ENCODE measurements around the gene PGBD5.

PGBD5 gene

DNA sequence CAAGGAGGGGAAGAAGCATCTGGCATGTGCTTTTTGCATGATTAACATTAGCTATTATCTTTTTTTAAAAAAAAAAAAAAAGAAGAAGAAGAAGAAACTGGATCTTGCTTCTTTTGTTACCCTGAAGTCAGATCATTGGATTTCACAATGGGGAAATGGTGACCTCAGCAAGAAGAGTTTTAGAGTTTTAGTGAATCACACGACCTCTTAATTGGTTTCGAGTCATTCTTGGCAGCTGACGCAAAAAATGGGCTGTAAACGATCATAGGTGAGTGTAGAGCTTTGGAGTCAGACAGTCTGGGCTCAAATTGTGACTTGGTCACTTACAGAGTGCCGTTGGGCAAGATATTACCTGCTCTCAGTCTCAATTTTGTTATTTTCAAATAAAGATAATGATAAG is 33.3 kb upstream of the PGBD5 start:
- 55% methylated on average over 4 of the region's 5 CpGs for WGBS

DNA sequence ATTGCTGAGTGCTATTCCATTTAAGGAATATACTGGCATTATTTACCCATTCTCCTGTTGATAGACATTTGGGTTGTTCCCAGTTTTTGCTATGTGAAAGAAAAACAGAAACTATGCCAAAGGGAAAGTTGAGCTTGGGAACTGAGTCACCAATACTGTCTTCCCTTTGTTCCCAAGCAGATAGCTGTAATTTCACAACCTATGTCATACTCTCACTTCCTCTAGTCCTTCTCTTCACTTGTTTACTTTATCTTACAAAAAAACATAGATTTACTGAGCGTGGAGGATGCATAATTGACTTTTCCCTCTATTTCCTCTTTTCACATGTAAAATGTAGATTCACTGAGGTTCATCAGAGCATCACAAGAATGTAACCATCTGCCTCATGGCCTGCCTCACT is 32.4 kb upstream of the PGBD5 start:
- Histone ChIP-seq H3K9me3 (ENCODE audit: control insufficient read depth, low read length) (no peaks in the 10 kb centered on the region), H4K8ac (ENCODE audit: low read length) (no peak overlapping the region), H3K79me1 (replicated peaks; ENCODE audit: low read length, poor library complexity, severe bottlenecking) (no peaks in the 10 kb centered on the region), H2BK120ac (ENCODE audit: low read depth, low read length) (no peak overlapping the region), H3K4me3 (ENCODE audit: insufficient read depth in 1 of 2, low read depth in 1 of 2, low read length in 2 of 2) (no peak overlapping the region), H3K36me3 (ENCODE audit: control insufficient read depth in 1 of 2, insufficient read depth in 2 of 2, low read depth in 1 of 2, low read length in 2 of 2) (no peaks in the 10 kb centered on the region), H2BK15ac (ENCODE audit: low read depth, poor library complexity, severe bottlenecking) (no peak overlapping the region), H2BK5ac (ENCODE audit: low read depth, low read length, poor library complexity, severe bottlenecking) (no peak overlapping the region), H3K4me2 (ENCODE audit: low read length, poor library complexity, severe bottlenecking) (no peak overlapping the region), H2AK5ac (ENCODE audit: low read length, severe bottlenecking) (no peak overlapping the region), H3K27me3 (ENCODE audit: control insufficient read depth in 1 of 2, insufficient read depth in 1 of 2, low read length in 2 of 2) (no peaks in the 10 kb centered on the region), H3K23ac (ENCODE audit: low read length in 2 of 2) (no peak overlapping the region), H3K4ac (ENCODE audit: low read depth in 1 of 2, low read length in 2 of 2) (no peak overlapping the region), H3K14ac (ENCODE audit: low read length in 2 of 2) (no peak overlapping the region), H3K18ac (ENCODE audit: low read depth in 1 of 2, low read length in 2 of 2) (no peak overlapping the region), H2BK12ac (ENCODE audit: low read length in 2 of 2) (no peak overlapping the region), H3K4me1 (ENCODE audit: control insufficient read depth, insufficient read depth, low read depth, low read length) (no peaks in the 10 kb centered on the region), H3K27ac (ENCODE audit: low read length, poor library complexity, severe bottlenecking) (no peak overlapping the region), H4K91ac (ENCODE audit: low read length) (no peak overlapping the region), H2AFZ (ENCODE audit: low read depth, low read length) (no peak overlapping the region), H3K9ac (ENCODE audit: low read length) (peak overlapping the region; percentile 34)
- 24% methylated on average over 1 of the region's 1 CpG for WGBS
- peak; percentile 33 for DNase-seq

More for the DNA sequence above, 33.3 kb upstream of the PGBD5 start:
- H3K23ac ChIP-seq (ENCODE audit: low read length in 2 of 2): no peak overlapping the region
- no peak overlapping the region for H2AK5ac ChIP-seq (ENCODE audit: low read length, severe bottlenecking)
- H2BK12ac ChIP-seq (ENCODE audit: low read length in 2 of 2): no peak overlapping the region
- H3K4me1 ChIP-seq (ENCODE audit: control insufficient read depth, insufficient read depth, low read depth, low read length): no peaks in the 10 kb centered on the region
- no peaks in the 10 kb centered on the region for H3K79me1 ChIP-seq (replicated peaks; ENCODE audit: low read length, poor library complexity, severe bottlenecking)
- peak overlapping the region; percentile 34 for H3K9ac ChIP-seq (ENCODE audit: low read length)
- no peaks in the 10 kb centered on the region for H3K9me3 ChIP-seq (ENCODE audit: control insufficient read depth, low read length)
- no peak overlapping the region for H3K27ac ChIP-seq (ENCODE audit: low read length, poor library complexity, severe bottlenecking)
- no peaks in the 10 kb centered on the region for H3K36me3 ChIP-seq (ENCODE audit: control insufficient read depth in 1 of 2, insufficient read depth in 2 of 2, low read depth in 1 of 2, low read length in 2 of 2)
- H3K4me2 ChIP-seq (ENCODE audit: low read length, poor library complexity, severe bottlenecking): no peak overlapping the region
- no peak overlapping the region for H2AFZ ChIP-seq (ENCODE audit: low read depth, low read length)
- H3K14ac ChIP-seq (ENCODE audit: low read length in 2 of 2): no peak overlapping the region
- DNase-seq: peak; percentile 48
- no peak overlapping the region for H2BK15ac ChIP-seq (ENCODE audit: low read depth, poor library complexity, severe bottlenecking)
- H2BK5ac ChIP-seq (ENCODE audit: low read depth, low read length, poor library complexity, severe bottlenecking): no peak overlapping the region
- H3K27me3 ChIP-seq (ENCODE audit: control insufficient read depth in 1 of 2, insufficient read depth in 1 of 2, low read length in 2 of 2): no peaks in the 10 kb centered on the region
- H3K18ac ChIP-seq (ENCODE audit: low read depth in 1 of 2, low read length in 2 of 2): no peak overlapping the region
- no peak overlapping the region for H3K4ac ChIP-seq (ENCODE audit: low read depth in 1 of 2, low read length in 2 of 2)
- H2BK120ac ChIP-seq (ENCODE audit: low read depth, low read length): no peak overlapping the region
- H4K8ac ChIP-seq (ENCODE audit: low read length): no peak overlapping the region
- no peak overlapping the region for H3K4me3 ChIP-seq (ENCODE audit: insufficient read depth in 1 of 2, low read depth in 1 of 2, low read length in 2 of 2)
- H4K91ac ChIP-seq (ENCODE audit: low read length): no peak overlapping the region

DNA sequence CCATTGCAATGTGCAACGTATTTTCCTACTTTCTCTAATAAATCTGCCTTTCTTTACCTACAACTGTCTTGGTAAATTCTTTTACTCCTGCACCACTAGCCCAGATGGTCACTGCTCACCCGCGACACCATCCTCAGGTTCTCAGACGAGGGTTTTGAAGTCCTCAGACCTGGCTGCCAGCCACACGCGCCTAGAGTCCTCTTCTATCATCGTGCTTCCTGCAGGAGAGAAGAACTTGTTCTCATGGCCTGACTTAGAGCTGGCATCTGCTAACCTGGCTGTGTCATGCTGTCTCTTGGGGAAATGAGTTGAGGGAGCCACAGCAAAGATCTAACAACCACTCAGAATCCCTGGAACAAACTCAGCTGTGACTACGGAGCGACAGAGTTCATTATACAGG is 30.3 kb upstream of the PGBD5 start:
- Histone ChIP-seq H3K18ac (ENCODE audit: low read depth in 1 of 2, low read length in 2 of 2) (no peak overlapping the region), H3K27ac (ENCODE audit: low read length, poor library complexity, severe bottlenecking) (no peak overlapping the region), H3K36me3 (ENCODE audit: control insufficient read depth in 1 of 2, insufficient read depth in 2 of 2, low read depth in 1 of 2, low read length in 2 of 2) (no peaks in the 10 kb centered on the region), H2BK120ac (ENCODE audit: low read depth, low read length) (no peak overlapping the region), H3K4me2 (ENCODE audit: low read length, poor library complexity, severe bottlenecking) (no peak overlapping the region), H3K4me1 (ENCODE audit: control insufficient read depth, insufficient read depth, low read depth, low read length) (no peaks in the 10 kb centered on the region), H4K91ac (ENCODE audit: low read length) (no peak overlapping the region), H3K27me3 (ENCODE audit: control insufficient read depth in 1 of 2, insufficient read depth in 1 of 2, low read length in 2 of 2) (no peaks in the 10 kb centered on the region), H4K8ac (ENCODE audit: low read length) (no peak overlapping the region), H3K79me1 (replicated peaks; ENCODE audit: low read length, poor library complexity, severe bottlenecking) (no peaks in the 10 kb centered on the region), H2BK15ac (ENCODE audit: low read depth, poor library complexity, severe bottlenecking) (no peak overlapping the region), H2BK5ac (ENCODE audit: low read depth, low read length, poor library complexity, severe bottlenecking) (no peak overlapping the region), H3K14ac (ENCODE audit: low read length in 2 of 2) (no peak overlapping the region), H3K9ac (ENCODE audit: low read length) (no peak overlapping the region), H3K23ac (ENCODE audit: low read length in 2 of 2) (no peak overlapping the region), H2BK12ac (ENCODE audit: low read length in 2 of 2) (no peak overlapping the region), H2AK5ac (ENCODE audit: low read length, severe bottlenecking) (no peak overlapping the region), H3K4me3 (ENCODE audit: insufficient read depth in 1 of 2, low read depth in 1 of 2, low read length in 2 of 2) (no peak overlapping the region), H3K4ac (ENCODE audit: low read depth in 1 of 2, low read length in 2 of 2) (no peak overlapping the region), H3K9me3 (ENCODE audit: control insufficient read depth, low read length) (no peaks in the 10 kb centered on the region), H2AFZ (ENCODE audit: low read depth, low read length) (no peak overlapping the region)
- 83% methylated on average over 7 of the region's 9 CpGs for WGBS
- DNase-seq: no peak

DNA sequence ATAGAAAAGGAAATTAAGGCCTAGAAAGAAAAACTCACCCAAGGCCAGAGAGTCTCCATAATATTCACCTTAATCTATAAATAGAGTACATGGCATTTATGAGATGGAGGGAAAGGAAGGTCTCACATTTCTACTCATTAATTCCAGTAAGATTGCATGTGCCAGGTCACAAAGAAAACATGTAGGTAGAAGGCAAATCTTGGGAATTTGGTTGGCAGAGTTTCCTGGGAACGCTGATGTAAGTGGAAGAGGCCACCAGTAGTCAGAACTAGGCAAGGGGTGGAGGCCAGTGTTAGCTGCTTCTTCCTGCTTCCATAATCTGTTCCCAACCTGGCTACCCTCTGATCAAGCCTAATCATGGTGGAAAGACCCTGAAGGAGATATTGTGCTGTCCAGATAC is 29.2 kb upstream of the PGBD5 start:
- H3K4ac ChIP-seq (ENCODE audit: low read depth in 1 of 2, low read length in 2 of 2): no peak overlapping the region
- 60% methylated on average over 1 of the region's 1 CpG for WGBS
- no peak overlapping the region for H2AFZ ChIP-seq (ENCODE audit: low read depth, low read length)
- no peak overlapping the region for H2BK5ac ChIP-seq (ENCODE audit: low read depth, low read length, poor library complexity, severe bottlenecking)
- no peak overlapping the region for H4K8ac ChIP-seq (ENCODE audit: low read length)
- no peak for DNase-seq
- no peak overlapping the region for H3K9ac ChIP-seq (ENCODE audit: low read length)
- H3K27me3 ChIP-seq (ENCODE audit: control insufficient read depth in 1 of 2, insufficient read depth in 1 of 2, low read length in 2 of 2): no peaks in the 10 kb centered on the region
- H2BK12ac ChIP-seq (ENCODE audit: low read length in 2 of 2): no peak overlapping the region
- H2BK15ac ChIP-seq (ENCODE audit: low read depth, poor library complexity, severe bottlenecking): no peak overlapping the region
- H3K23ac ChIP-seq (ENCODE audit: low read length in 2 of 2): no peak overlapping the region
- no peak overlapping the region for H2BK120ac ChIP-seq (ENCODE audit: low read depth, low read length)
- H4K91ac ChIP-seq (ENCODE audit: low read length): no peak overlapping the region
- no peak overlapping the region for H3K4me3 ChIP-seq (ENCODE audit: insufficient read depth in 1 of 2, low read depth in 1 of 2, low read length in 2 of 2)
- no peak overlapping the region for H3K14ac ChIP-seq (ENCODE audit: low read length in 2 of 2)
- H3K9me3 ChIP-seq (ENCODE audit: control insufficient read depth, low read length): no peaks in the 10 kb centered on the region
- H2AK5ac ChIP-seq (ENCODE audit: low read length, severe bottlenecking): no peak overlapping the region
- H3K4me1 ChIP-seq (ENCODE audit: control insufficient read depth, insufficient read depth, low read depth, low read length): no peaks in the 10 kb centered on the region
- no peak overlapping the region for H3K18ac ChIP-seq (ENCODE audit: low read depth in 1 of 2, low read length in 2 of 2)
- no peaks in the 10 kb centered on the region for H3K36me3 ChIP-seq (ENCODE audit: control insufficient read depth in 1 of 2, insufficient read depth in 2 of 2, low read depth in 1 of 2, low read length in 2 of 2)
- no peaks in the 10 kb centered on the region for H3K79me1 ChIP-seq (replicated peaks; ENCODE audit: low read length, poor library complexity, severe bottlenecking)
- H3K4me2 ChIP-seq (ENCODE audit: low read length, poor library complexity, severe bottlenecking): no peak overlapping the region
- no peak overlapping the region for H3K27ac ChIP-seq (ENCODE audit: low read length, poor library complexity, severe bottlenecking)
